CD4-positive, alpha-beta T cell treated with Interleukin-15 for 4 hours (primary cell): ENCODE data around the gene MTURN.

Experiments
- DNase-seq: peaks from one replicate; pipeline ENCODE4 v3.0.0-alpha.2; 2020; ENCODE audit warnings: low spot score

MTURN gene

DNA sequence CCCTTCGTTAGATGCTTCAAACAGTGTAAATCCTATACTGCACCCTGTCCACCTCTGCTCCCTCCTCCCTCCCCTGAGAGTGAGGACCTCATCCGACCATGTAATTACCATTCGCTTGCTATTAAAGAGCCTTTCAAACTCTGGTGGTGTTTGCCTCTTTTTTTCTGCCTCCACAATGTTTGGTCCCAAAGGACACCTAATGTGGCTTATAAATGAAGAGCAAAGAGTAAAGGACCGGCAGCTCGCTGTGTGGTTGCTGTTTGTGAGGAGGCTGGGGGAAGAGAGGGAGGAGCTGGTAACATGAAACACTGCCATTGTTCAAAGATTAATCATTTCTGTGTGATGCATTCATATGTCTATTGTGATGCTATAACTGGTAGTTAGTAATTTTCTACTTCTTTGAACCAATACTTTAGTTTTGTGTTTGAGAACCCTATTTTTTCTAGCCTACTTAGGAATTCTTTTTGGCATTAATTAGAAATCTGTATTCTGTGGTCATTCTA, 27.9 kb downstream of the MTURN start:
- peak; percentile 3 for DNase-seq

DNA sequence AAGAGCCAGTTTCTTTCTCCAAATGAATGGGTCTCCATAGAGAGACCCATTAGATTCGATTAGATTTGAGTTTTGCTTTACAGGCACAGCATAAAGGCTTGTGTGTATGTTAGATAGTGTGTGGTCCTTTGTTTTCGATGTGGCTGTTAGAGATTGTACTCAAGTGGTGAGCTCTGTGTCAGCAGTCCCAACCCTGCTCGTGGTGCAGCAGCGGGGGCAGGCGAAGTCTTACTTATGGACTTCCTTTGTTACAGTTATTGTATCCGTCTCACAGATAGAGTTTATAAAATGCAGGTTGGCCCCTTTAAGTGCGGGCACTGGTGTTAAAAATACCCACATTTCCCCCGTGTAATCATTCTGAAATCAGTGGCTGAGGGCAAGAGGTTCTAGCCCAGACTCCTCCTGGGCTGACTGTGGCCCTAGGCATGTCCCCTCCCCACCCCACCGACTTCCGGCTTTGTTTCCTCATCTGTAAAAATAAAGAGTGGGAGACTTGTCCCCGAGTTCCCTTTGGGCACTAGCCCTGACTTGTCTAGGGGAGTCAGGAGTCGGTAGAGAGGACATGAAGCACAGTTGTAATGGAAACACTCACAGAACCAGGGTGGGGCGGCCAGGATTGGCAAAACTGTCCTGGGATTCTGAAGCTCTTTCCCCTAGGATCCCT, 28.6 kb downstream of the MTURN start:
- peak; percentile 15 for DNase-seq

GRCh38 chr7:30164567-30164966, 29.8 kb downstream of the MTURN start:
- DNase-seq = peak; percentile 32

DNA sequence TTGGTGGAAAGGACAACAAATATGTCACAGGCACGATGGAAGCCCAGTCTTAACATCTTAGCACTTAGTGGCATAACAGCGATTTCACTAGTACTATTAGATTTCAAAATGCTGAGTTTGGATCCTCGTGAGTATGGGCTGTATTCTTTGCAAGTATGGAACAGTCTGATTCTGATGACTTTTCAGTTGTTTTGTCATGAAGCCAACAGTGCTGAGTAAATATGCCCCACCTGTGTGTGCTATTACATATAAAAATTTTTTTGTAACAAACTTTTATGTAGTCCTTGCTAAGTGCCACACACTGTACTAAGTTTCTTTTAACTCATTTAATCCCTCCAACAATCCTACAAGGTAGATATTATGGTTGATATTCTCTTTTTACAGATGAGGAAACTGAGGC, 30.8 kb downstream of the MTURN start:
- DNase-seq = no peak

GRCh38 chr7:30166155-30166840, 31.5 kb downstream of the MTURN start:
- DNase-seq = no peak

- DNase-seq = no peak
Observed at GRCh38 chr7:30166841-30167235, 32.1 kb downstream of the MTURN start.

DNA sequence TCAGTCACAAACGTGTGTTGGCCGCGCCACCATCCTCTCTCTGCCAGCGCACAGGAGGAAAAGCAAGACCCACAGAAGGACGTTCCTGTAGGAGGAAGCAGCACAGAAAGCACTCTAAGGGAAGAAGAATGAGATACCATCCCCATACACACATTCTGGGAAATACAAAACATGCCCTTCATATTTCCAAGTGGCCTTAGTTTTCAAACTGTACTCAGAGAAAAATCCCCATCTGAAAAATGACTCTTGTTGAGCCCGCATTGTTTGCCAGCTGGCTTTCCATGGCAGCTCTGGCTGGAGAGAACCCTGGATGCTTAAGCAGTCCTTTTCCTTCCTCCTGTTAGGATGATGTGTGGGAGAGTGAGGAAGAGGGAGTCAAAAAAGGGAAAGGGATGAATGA, 33.1 kb downstream of the MTURN start:
- DNase-seq = no peak

GRCh38 chr7:30168835-30169573, 34.2 kb downstream of the MTURN start:
- no peak for DNase-seq

GRCh38 chr7:30169579-30169978, 34.8 kb downstream of the MTURN start:
- DNase-seq = no peak

GRCh38 chr7:30170476-30171205, 35.9 kb downstream of the MTURN start:
- DNase-seq = no peak

- DNase-seq = no peak
Observed at GRCh38 chr7:30171766-30172447, 37.1 kb downstream of the MTURN start.

DNA sequence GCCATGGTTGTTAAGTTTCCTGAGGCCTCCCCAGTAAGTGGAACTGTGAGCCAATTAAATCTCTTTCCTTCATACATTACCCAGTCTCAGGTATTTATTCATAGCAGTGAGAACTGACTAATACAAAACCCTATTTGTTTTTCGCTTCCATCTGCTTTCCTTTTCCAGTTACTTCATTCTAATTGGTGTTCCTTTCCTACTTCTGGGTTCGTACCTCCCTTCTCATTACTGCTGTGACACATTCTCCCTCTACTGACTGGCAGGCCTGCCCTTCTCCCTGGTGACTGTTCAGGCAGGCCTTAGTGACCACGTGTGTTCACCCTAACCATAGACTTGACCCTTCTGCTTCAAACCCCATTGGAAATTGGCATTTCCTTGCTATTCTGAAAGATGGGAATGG, 37.7 kb downstream of the MTURN start:
- no peak for DNase-seq

GRCh38 chr7:30173058-30173897, 38.5 kb downstream of the MTURN start:
- no peak for DNase-seq

- no peak for DNase-seq
Observed at GRCh38 chr7:30175180-30175579, 40.4 kb downstream of the MTURN start.

- DNase-seq = no peak
Observed at GRCh38 chr7:30175636-30176147, 40.9 kb downstream of the MTURN start.

DNA sequence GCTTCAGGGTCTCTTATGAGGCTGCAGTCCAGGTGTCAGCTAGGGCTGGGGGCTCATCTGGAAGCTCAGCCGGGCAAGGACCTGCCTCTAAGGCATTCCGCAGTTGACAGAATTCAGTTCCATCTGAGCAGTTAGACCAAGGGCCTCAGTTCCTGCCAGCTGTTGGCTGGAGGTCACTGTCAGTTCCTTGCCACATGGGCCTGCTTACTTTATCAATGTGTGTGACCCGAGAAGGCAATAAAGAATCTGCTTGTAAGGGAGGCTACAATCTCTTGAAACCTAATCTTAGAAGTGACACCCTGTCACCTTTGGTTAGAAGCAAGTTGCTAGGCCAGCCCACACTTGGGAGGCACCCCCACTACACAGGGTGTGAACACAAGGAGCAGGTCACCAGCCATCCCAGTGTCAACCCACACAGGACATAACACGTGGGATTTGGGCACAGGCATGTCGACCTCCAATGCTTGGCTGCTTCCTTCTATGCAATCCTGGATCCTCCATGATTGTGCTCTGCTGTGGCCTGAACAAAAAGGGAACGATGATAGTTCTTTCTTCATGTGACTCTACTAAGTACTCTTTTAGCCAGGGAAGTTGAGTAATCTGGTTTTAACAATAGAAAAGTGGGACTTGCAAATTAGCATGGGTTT, 41.8 kb downstream of the MTURN start:
- no peak for DNase-seq

DNA sequence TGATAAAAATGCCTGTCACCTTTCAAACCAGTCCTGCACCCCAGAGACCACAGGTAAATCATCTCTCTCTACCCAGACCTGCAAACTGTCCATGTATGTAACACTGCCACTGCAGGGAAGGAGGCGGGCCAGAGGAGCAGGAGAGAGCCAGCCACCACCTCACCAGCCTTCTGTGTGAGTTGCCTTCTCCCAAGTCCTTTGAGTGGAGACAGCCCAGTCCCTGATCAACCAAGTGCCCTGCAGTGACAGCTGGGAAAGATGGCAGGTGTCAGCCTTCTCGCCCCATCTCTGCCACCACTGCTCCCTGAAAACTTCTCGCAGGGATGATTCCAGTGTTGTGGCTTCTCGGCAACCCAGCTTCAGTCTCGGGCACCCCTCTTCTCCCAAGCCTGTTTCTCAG, 42.4 kb downstream of the MTURN start:
- DNase-seq = no peak

DNA sequence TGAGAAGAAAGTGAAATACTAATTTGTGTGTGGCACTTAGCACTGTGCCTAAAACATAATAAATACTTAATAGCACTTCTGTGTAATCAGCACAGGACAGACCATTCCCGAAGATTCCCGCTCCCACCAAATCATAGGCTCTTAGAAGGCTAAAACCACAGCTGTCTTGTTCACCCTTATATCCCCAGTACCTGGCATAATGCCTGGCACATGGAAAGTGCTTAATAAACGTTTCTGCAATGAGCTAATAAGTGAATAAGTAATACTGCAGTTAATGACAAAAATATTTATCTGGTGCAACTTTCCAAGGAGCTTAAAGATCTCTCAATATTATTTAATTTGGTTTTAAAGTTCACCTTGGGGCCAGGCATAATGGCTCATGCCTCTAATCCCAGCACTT, 43.2 kb downstream of the MTURN start:
- no peak for DNase-seq

DNA sequence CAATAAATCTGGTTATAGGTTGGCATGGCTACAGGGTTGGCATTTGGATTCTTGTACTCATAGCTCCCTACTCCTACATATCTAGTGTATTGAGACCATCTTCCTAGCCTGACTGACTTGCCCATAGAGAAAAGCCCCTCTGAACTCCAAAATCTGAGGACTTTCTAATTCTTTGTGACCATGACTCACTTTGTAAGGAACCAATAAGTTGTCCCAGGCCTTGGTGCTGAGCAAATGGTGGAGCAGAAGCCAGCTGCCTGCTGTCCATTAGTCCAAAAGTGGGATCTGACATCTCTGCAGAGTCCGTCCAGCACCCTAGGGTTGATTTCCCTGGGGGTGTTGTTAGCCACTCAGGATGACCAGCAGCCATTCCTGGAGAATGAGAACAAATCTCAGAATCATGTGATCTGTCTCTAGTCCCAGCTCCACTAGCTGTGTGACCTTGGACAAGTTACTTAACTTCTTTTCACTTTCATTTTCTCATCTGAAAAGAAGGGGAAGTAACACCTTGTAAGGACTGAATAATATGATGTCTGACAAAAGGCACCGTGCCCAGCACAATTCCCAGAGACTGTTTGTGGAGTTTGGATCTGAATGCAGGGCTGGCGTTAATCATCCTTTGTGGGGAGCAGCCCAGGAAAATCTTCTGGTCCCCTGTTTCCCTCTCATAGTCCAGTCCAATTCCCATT, 44.1 kb downstream of the MTURN start:
- DNase-seq = peak; percentile 6
